RWPE2 (cell line): Measurements from ENCODE around the gene SLC9A5.
A peak's percentile ranks its signal among the peaks of the same experiment; 100 is the strongest.

Experiments
- ATAC-seq: fragments of 200-7000 bp; cut with Tn5 transposase; 3 replicates; pipeline ENCODE4 v1.9.1; 2021; ENCODE audit warnings: low read depth
- DNase-seq: peaks from one replicate; pipeline ENCODE4 v3.0.0-alpha.2; 2020; ENCODE audit warnings: low spot score
- H3K27ac ChIP-seq: fragments of 450-650 bp; 2 replicates; pipeline ENCODE4 v1.5.1; 2017; ENCODE audit warnings: mild to moderate bottlenecking; ENCODE audit not compliant: poor library complexity, severe bottlenecking
- H3K27me3 ChIP-seq: fragments of 250-450 bp; sonication (Bioruptor Pico); 2 replicates; pipeline ENCODE4 v1.5.1; 2021; ENCODE audit warnings: mild to moderate bottlenecking, moderate library complexity; ENCODE audit not compliant: insufficient read depth, poor library complexity, severe bottlenecking
- H3K36me3 ChIP-seq: fragments of 250-450 bp; sonication (Bioruptor Pico); 2 replicates; pipeline ENCODE4 v1.5.1; 2020; ENCODE audit warnings: low read depth, mild to moderate bottlenecking, moderate library complexity
- H3K4me1 ChIP-seq: fragments of 250-450 bp; sonication (Bioruptor Pico); 2 replicates; pipeline ENCODE4 v1.5.1; 2021; ENCODE audit warnings: mild to moderate bottlenecking, moderate library complexity; ENCODE audit not compliant: insufficient read depth, poor library complexity, severe bottlenecking
- H3K4me3 ChIP-seq: fragments of 250-450 bp; sonication (Bioruptor Pico); 2 replicates; pipeline ENCODE4 v1.5.1; 2021; ENCODE audit warnings: mild to moderate bottlenecking, moderate library complexity; ENCODE audit not compliant: severe bottlenecking
- H3K9me3 ChIP-seq: fragments of 250-450 bp; sonication (Bioruptor Pico); 2 replicates; pipeline ENCODE4 v1.5.1; 2021; ENCODE audit warnings: mild to moderate bottlenecking, moderate library complexity; ENCODE audit not compliant: severe bottlenecking
- CTCF ChIP-seq: fragments of 450-650 bp; IDR thresholded peaks from one replicate; pipeline ENCODE4 v1.5.1; 2017; ENCODE audit warnings: mild to moderate bottlenecking, moderate library complexity; ENCODE audit not compliant: poor library complexity, severe bottlenecking

SLC9A5 gene

GRCh38 chr16:67271446-67271845, 22.7 kb downstream of the SLC9A5 start:
- ATAC-seq (peak; percentile 22; the same call in 2 of the 3 replicates), DNase-seq (peak; percentile 34)
- H3K4me1 ChIP-seq, result peaks cover 2% of the 10 kb centered on the region
- no peak for TF ChIP-seq CTCF
- no peak overlapping the region for H3K4me3 ChIP-seq
- no peaks in the 10 kb centered on the region for H3K27me3 ChIP-seq
- no peak overlapping the region for H3K27ac ChIP-seq
- H3K9me3 ChIP-seq, result no peaks in the 10 kb centered on the region
- H3K36me3 ChIP-seq, result peaks cover 18% of the 10 kb centered on the region

- no peak overlapping the region for H3K27ac ChIP-seq
- H3K36me3 ChIP-seq, result peaks cover 24% of the 10 kb centered on the region
- ATAC-seq, result no peak
- no peaks in the 10 kb centered on the region for H3K27me3 ChIP-seq
- DNase-seq, result no peak
- no peak for TF ChIP-seq CTCF
- no peak overlapping the region for H3K4me3 ChIP-seq
- H3K4me1 ChIP-seq, result peaks cover 21% of the 10 kb centered on the region
- H3K9me3 ChIP-seq, result no peaks in the 10 kb centered on the region
Measured at GRCh38 chr16:67275321-67275720, 26.5 kb downstream of the SLC9A5 start.

GRCh38 chr16:67277294-67277998, 28.7 kb downstream of the SLC9A5 start:
- Histone ChIP-seq H3K9me3 (no peaks in the 10 kb centered on the region), H3K4me1 (peaks cover 21% of the 10 kb centered on the region), H3K36me3 (peaks cover 39% of the 10 kb centered on the region), H3K4me3 (peak overlapping the region; percentile 80), H3K27ac (peak overlapping the region; percentile 95), H3K27me3 (no peaks in the 10 kb centered on the region)
- DNase-seq (peak; percentile 94), ATAC-seq (peak; percentile 78)
- TF ChIP-seq CTCF, result no peak

- DNase-seq (no peak), ATAC-seq (peak; percentile 40)
- Histone ChIP-seq H3K36me3 (peaks cover 46% of the 10 kb centered on the region), H3K4me3 (peak overlapping the region; percentile 80), H3K9me3 (no peaks in the 10 kb centered on the region), H3K27ac (peak overlapping the region; percentile 95), H3K27me3 (no peaks in the 10 kb centered on the region), H3K4me1 (peaks cover 21% of the 10 kb centered on the region)
- TF ChIP-seq CTCF, result no peak
Measured at GRCh38 chr16:67277999-67278772, 29.4 kb downstream of the SLC9A5 start.
